H1 (cell line): ENCODE measurements around the gene ZNF524. TPM values are rescaled to one million over a fixed set of nuclear protein-coding genes. Genes with fewer than 3 reads are reported as not detected.

Source experiments
- CTCF ChIA-PET: fragments of 300-600 bp; sonication (Branson Sonifier 250); formaldehyde crosslinking; loops from one replicate; lab custom pipeline; 2021; ENCODE audit not compliant: partially characterized antibody; lab: Charles Lee
- POLR2A ChIA-PET: fragments of 300-600 bp; sonication (Branson Sonifier 250); formaldehyde crosslinking; loops from one replicate; lab custom pipeline; 2021; ENCODE audit warnings: inconsistent platforms; ENCODE audit not compliant: partially characterized antibody; lab: Charles Lee
- DNase-seq, 2 experiments: peaks; one replicate each; pipeline versions ENCODE4 v3.0.0 to v3.0.0-alpha.2; 2010 to 2022; ENCODE audit warnings: low spot score in 2 of 2, low read depth in 1 of 2, mixed read lengths in 1 of 2
- FAIRE-seq: peaks from 2 replicates; lab custom pipeline; 2011; peaks lifted over from hg19 to GRCh38; lab: Jason Lieb, UNC
- H2AFZ ChIP-seq: 2 replicates; pipeline ENCODE4 v1.8.1; 2012; ENCODE audit warnings: low read length, inconsistent platforms
- H2AK5ac ChIP-seq: 2 replicates; pipeline ENCODE4 v1.6.1; 2013; ENCODE audit warnings: low read depth, low read length
- H2BK120ac ChIP-seq: replicated peaks from 2 replicates; pipeline ENCODE3; 2013; ENCODE audit warnings: low read depth, low read length, inconsistent platforms
- H2BK12ac ChIP-seq: 2 replicates; pipeline ENCODE4 v1.6.1; 2013; ENCODE audit warnings: low read depth, low read length
- H2BK15ac ChIP-seq: 2 replicates; pipeline ENCODE4 v1.6.1; 2013; ENCODE audit warnings: low read length
- H2BK20ac ChIP-seq: 2 replicates; pipeline ENCODE4 v1.6.1; 2013; ENCODE audit warnings: low read length
- H2BK5ac ChIP-seq: 2 replicates; pipeline ENCODE4 v1.6.1; 2013; ENCODE audit warnings: low read depth, low read length
- H3K14ac ChIP-seq: 2 replicates; pipeline ENCODE4 v1.6.1; 2013; ENCODE audit warnings: inconsistent platforms; ENCODE audit not compliant: insufficient read length
- H3K18ac ChIP-seq: 2 replicates; pipeline ENCODE4 v1.6.1; 2013; ENCODE audit warnings: low read length; ENCODE audit errors: extremely low read depth
- H3K23ac ChIP-seq: 2 replicates; pipeline ENCODE4 v1.6.1; 2013; ENCODE audit warnings: inconsistent platforms; ENCODE audit not compliant: insufficient read length
- H3K23me2 ChIP-seq: 2 replicates; pipeline ENCODE4 v1.6.1; 2013; ENCODE audit warnings: low read depth, low read length
- H3K27ac ChIP-seq: 2 replicates; pipeline ENCODE4 v1.6.1; 2011; ENCODE audit warnings: low read depth, low read length, inconsistent platforms
- H3K27me3 ChIP-seq, 4 experiments: replicated peaks in 1 of 4; 1 replicate in 1 of 4; 2 replicates in 3 of 4; pipeline versions ENCODE4 v1.6.1 to v1.8.1; 2011 to 2013; ENCODE audit warnings: low read length in 3 of 4, mild to moderate bottlenecking in 3 of 4, inconsistent platforms in 2 of 4, mixed read lengths in 2 of 4, moderate library complexity in 1 of 4; ENCODE audit not compliant: control insufficient read depth in 3 of 4, insufficient read depth in 3 of 4; ENCODE audit errors: extremely low read depth in 1 of 4
- H3K36me3 ChIP-seq, 4 experiments: 2 replicates each; pipeline versions ENCODE4 v1.6.1 to v1.8.1; 2011 to 2013; ENCODE audit warnings: mild to moderate bottlenecking in 4 of 4, low read length in 3 of 4, moderate library complexity in 2 of 4, control low read depth in 1 of 4, inconsistent platforms in 1 of 4; ENCODE audit not compliant: insufficient read depth in 4 of 4, control insufficient read depth in 2 of 4
- H3K4ac ChIP-seq: replicated peaks from 2 replicates; pipeline ENCODE3; 2013; ENCODE audit warnings: low read length, low read depth, mixed read lengths, inconsistent platforms; ENCODE audit not compliant: insufficient read length
- H3K4me1 ChIP-seq, 4 experiments: replicated peaks in 1 of 4; 1 replicate in 1 of 4; 2 replicates in 3 of 4; pipeline versions ENCODE4 v1.6.1 to v1.8.1; 2011 to 2013; ENCODE audit warnings: low read length in 3 of 4, inconsistent platforms in 2 of 4, mixed read lengths in 1 of 4; ENCODE audit not compliant: insufficient read depth in 4 of 4, control insufficient read depth in 3 of 4
- H3K4me2 ChIP-seq, 2 experiments: 2 replicates each; pipeline versions ENCODE4 v1.6.1 to v1.8.1; 2011 to 2013; ENCODE audit warnings: low read depth in 2 of 2, low read length in 2 of 2, control low read depth in 1 of 2, inconsistent platforms in 1 of 2, mild to moderate bottlenecking in 1 of 2; ENCODE audit not compliant: insufficient read depth in 1 of 2
- H3K4me3 ChIP-seq, 4 experiments: fragments of 200-600, 300-600 bp in 1 of 4; sonication (generic), shearing (Covaris generic), sonication (Bioruptor Twin) in 1 of 4; 2 replicates each; pipeline versions ENCODE4 v1.5.1 to v1.8.1; 2011 to 2016; ENCODE audit warnings: low read length in 4 of 4, low read depth in 3 of 4, control low read depth in 2 of 4, inconsistent platforms in 2 of 4, mild to moderate bottlenecking in 2 of 4, mixed read lengths in 1 of 4, moderate library complexity in 1 of 4; ENCODE audit not compliant: insufficient read depth in 2 of 4; ENCODE audit errors: extremely low read depth in 1 of 4
- H3K56ac ChIP-seq: replicated peaks from 2 replicates; pipeline ENCODE3; 2013; ENCODE audit warnings: low read depth, mild to moderate bottlenecking, mixed read lengths, low read length, inconsistent platforms; ENCODE audit not compliant: insufficient read length
- H3K79me1 ChIP-seq: 2 replicates; pipeline ENCODE4 v1.6.1; 2013; ENCODE audit warnings: low read depth, low read length, control low read depth
- H3K79me2 ChIP-seq, 2 experiments: 2 replicates each; pipeline versions ENCODE4 v1.6.1 to v1.8.1; 2012 to 2013; ENCODE audit warnings: low read length in 2 of 2, mild to moderate bottlenecking in 2 of 2, inconsistent platforms in 1 of 2; ENCODE audit not compliant: insufficient read depth in 2 of 2, control insufficient read depth in 1 of 2
- H3K9ac ChIP-seq, 4 experiments: replicated peaks in 1 of 4; 1 replicate in 1 of 4; 2 replicates in 3 of 4; pipeline versions ENCODE4 v1.6.1 to v1.8.1; 2011 to 2013; ENCODE audit warnings: low read depth in 3 of 4, low read length in 3 of 4, control low read depth in 2 of 4, mild to moderate bottlenecking in 2 of 4, moderate library complexity in 2 of 4, inconsistent platforms in 1 of 4; ENCODE audit errors: extremely low read depth in 1 of 4
- H3K9me3 ChIP-seq, 2 experiments: 2 replicates each; pipeline versions ENCODE4 v1.6.1 to v1.8.1; 2012 to 2013; ENCODE audit warnings: mild to moderate bottlenecking in 2 of 2, moderate library complexity in 2 of 2, control low read depth in 1 of 2, inconsistent platforms in 1 of 2, low read depth in 1 of 2, low read length in 1 of 2, mixed read lengths in 1 of 2; ENCODE audit not compliant: insufficient read depth in 2 of 2
- H4K20me1 ChIP-seq, 2 experiments: replicated peaks in 1 of 2; 2 replicates each; pipeline versions ENCODE3 to v1.8.1; 2011 to 2013; ENCODE audit warnings: inconsistent platforms in 2 of 2, low read length in 2 of 2, mild to moderate bottlenecking in 1 of 2; ENCODE audit not compliant: insufficient read depth in 2 of 2, control insufficient read depth in 1 of 2
- H4K5ac ChIP-seq: 2 replicates; pipeline ENCODE4 v1.6.1; 2013; ENCODE audit warnings: low read length, low read depth, mixed read lengths, inconsistent platforms; ENCODE audit not compliant: insufficient read length
- H4K8ac ChIP-seq: 2 replicates; pipeline ENCODE4 v1.8.0; 2013; ENCODE audit warnings: mild to moderate bottlenecking, moderate library complexity, low read length, inconsistent platforms; ENCODE audit not compliant: insufficient read depth; ENCODE audit errors: extremely low read depth
- H4K91ac ChIP-seq: replicated peaks from 2 replicates; pipeline ENCODE3; 2013; ENCODE audit warnings: low read length, mixed read lengths, inconsistent platforms; ENCODE audit not compliant: insufficient read length
- CBX5 ChIP-seq: fragments of 300-800, 300-1000 bp; sonication (generic); IDR thresholded peaks from 2 replicates; pipeline ENCODE4 v1.7.1; 2016; ENCODE audit warnings: antibody characterized with exemption, low read length, low read depth
- CBX8 ChIP-seq: fragments of 300-800, 300-1000 bp; sonication (generic); IDR thresholded peaks from 2 replicates; pipeline ENCODE4 v1.7.1; 2016; ENCODE audit warnings: low read depth, low read length, borderline replicate concordance
- CTBP2 ChIP-seq: IDR thresholded peaks from 2 replicates; pipeline ENCODE4 v1.7.0; 2011; ENCODE audit warnings: borderline replicate concordance, mild to moderate bottlenecking, moderate library complexity, mixed read lengths, low read length; ENCODE audit not compliant: insufficient read depth, insufficient read length
- JUN ChIP-seq: IDR thresholded peaks from 2 replicates; pipeline ENCODE4 v1.6.1; 2011; ENCODE audit warnings: low read depth, mild to moderate bottlenecking, improper control_type of control experiment, low read length
- KDM1A ChIP-seq: fragments of 200-600, 300-600 bp; sonication (generic); IDR thresholded peaks from 2 replicates; pipeline ENCODE4 v1.7.1; 2016; ENCODE audit warnings: mild to moderate bottlenecking, low read length, borderline replicate concordance
- KDM4A ChIP-seq: IDR thresholded peaks from one replicate; pipeline ENCODE4 v1.7.1; 2012; ENCODE audit warnings: low read depth, mild to moderate bottlenecking, moderate library complexity, low read length, inconsistent platforms; ENCODE audit not compliant: severe bottlenecking
- KDM5A ChIP-seq: fragments of 200-600 bp; IDR thresholded peaks from 2 replicates; pipeline ENCODE4 v1.7.1; 2012; ENCODE audit warnings: mild to moderate bottlenecking, low read length, inconsistent platforms, mixed read lengths
- NANOG ChIP-seq: IDR thresholded peaks from 2 replicates; pipeline ENCODE4 v1.6.1; 2011; ENCODE audit warnings: low read length, low read depth, mild to moderate bottlenecking, inconsistent platforms; ENCODE audit not compliant: insufficient read depth, poor library complexity, severe bottlenecking
- PHF8 ChIP-seq: fragments of 200-600 bp; sonication (generic); conservative IDR thresholded peaks from 2 replicates; pipeline ENCODE4 v1.7.1; 2012; ENCODE audit warnings: low read depth, mild to moderate bottlenecking, inconsistent platforms, low read length, moderate library complexity
- RBBP5 ChIP-seq: IDR thresholded peaks from 2 replicates; pipeline ENCODE4 v1.7.1; 2012; ENCODE audit warnings: low read depth, mild to moderate bottlenecking, inconsistent platforms, low read length, moderate library complexity, borderline replicate concordance
- SRF ChIP-seq: IDR thresholded peaks from 2 replicates; pipeline ENCODE4 v1.6.1; 2011; ENCODE audit warnings: mild to moderate bottlenecking, low read depth, low read length, moderate library complexity
- WGBS, 2 experiments: shearing (Covaris generic) in 1 of 2; methylation state at CpG; one replicate each; pipeline versions ENCODE4 v1.1.6 to v1.1.7; 2013 to 2015; ENCODE audit warnings: low lambda C conversion rate in 2 of 2, mixed read lengths in 2 of 2, inconsistent platforms in 1 of 2, low coverage in 1 of 2, missing lambda C conversion rate in 1 of 2; ENCODE audit not compliant: insufficient replicate concordance in 2 of 2, insufficient coverage in 1 of 2, insufficient read length in 1 of 2; ENCODE audit errors: extremely low coverage in 1 of 2, missing lambda C conversion rate in 1 of 2; 5-methylcytosine and 5-hydroxymethylcytosine counted together
- polyA plus RNA-seq, 7 experiments: library from polyadenylated mRNA; depleted of rRNA in 3 of 7; stranded (reverse) in 5 of 7; unstranded in 2 of 7; fragments of >200 nt in 5 of 7; fragments of 200-250 nt in 2 of 7; gene quantifications; 1 replicate in 5 of 7; 2 replicates in 1 of 7; 4 replicates in 1 of 7; pipeline versions ENCODE4 v1.2.1 to v1.2.3, GENCODE V29; 2011 to 2013; ENCODE audit warnings: missing spikeins in 2 of 7, mixed read lengths in 2 of 7
- total RNA-seq: library from RNA; stranded (reverse); fragmentation: NEBNext Ultra II Directional; extraction: Animal tissue kit (Norgen Biotek cat#: 25700); gene quantifications from 2 replicates; pipeline ENCODE4 v1.2.1, GENCODE V29; 2021
- TF ChIP-seq, protein P1 (sequence below): IDR thresholded peaks from 2 replicates; pipeline ENCODE4 v1.6.1; 2012; ENCODE audit warnings: low read length, inconsistent platforms

Gene ZNF524
- total and polyA plus RNA-seq, 2 of the 8 experiments (the other 6 are each of a cell fraction or from before 2014, with no cell fraction given): 4.4 to 4.7 TPM

DNA sequence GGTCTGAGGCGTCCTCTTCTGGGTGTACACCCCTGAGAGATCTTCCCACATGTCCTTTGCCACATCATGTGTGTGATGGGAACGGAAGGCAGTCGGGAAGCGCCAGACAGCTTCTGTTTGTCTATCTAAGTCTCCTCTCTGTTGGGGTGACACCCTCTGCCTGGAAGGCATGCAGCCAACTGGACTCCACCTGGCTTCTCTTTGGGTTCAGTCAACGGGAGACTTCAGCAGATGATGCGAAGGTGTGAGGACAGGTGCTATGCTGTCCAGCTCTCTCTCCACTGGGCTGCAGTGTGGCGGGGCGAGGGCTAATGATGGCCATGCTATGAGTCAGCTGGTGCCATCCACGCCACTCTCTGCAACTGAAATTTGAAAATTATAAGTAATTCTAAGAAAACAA, 40.4 kb upstream of the ZNF524 start:
- Histone ChIP-seq H3K56ac (no peak overlapping the region), H3K79me2 (no peaks in the 10 kb centered on the region), H3K14ac (no peak overlapping the region), H3K27me3 (no peaks in the 10 kb centered on the region; a peak in 1 of 7 replicates), H4K5ac (no peak overlapping the region), H2BK120ac (no peak overlapping the region), H3K4ac (no peak overlapping the region), H3K18ac (no peak overlapping the region), H3K4me2 (no peak overlapping the region), H4K20me1 (no peaks in the 10 kb centered on the region), H2BK15ac (no peak overlapping the region), H2BK20ac (no peak overlapping the region), H3K27ac (no peak overlapping the region), H2AK5ac (no peak overlapping the region), H3K9me3 (no peaks in the 10 kb centered on the region), H3K79me1 (no peaks in the 10 kb centered on the region), H4K91ac (no peak overlapping the region), H3K36me3 (no peaks in the 10 kb centered on the region), H3K4me3 (no peak overlapping the region), H2BK5ac (no peak overlapping the region), H3K23ac (no peak overlapping the region), H3K4me1 (peaks cover 0 to 3% (median 0%) of the 10 kb centered on the region in 4 experiments; a peak in 2 of 7 replicates), H4K8ac (no peak overlapping the region), H2AFZ (no peak overlapping the region), H2BK12ac (peak overlapping the region; percentile 27; the same call in 1 of the 2 replicates), H3K9ac (no peak overlapping the region), H3K23me2 (no peaks in the 10 kb centered on the region)
- CTCF ChIA-PET: interaction anchor here (0.9 kb wide), 1 partner anchor 24 kb away, joined by 3 read pairs; no protein-coding TSS in a partner anchor
- DNase-seq: no peak
- POLR2A ChIA-PET: interaction anchor here (0.7 to 2.3 kb wide), 5 partner anchors 10 to 52 kb away, joined by 3 to 10 read pairs (median 4); partner anchors contain the start of gene ZNF579
- 88% methylated on average over 8 of the region's 9 CpGs; no CpG with 5 or more reads in 1 of the 2 experiments for WGBS, 2 experiments
- no peak for FAIRE-seq
- TF ChIP-seq NANOG (no peak), JUN (no peak), PHF8 (no peak), KDM1A (no peak), KDM5A (no peak), CTBP2 (no peak), CBX8 (no peak), RBBP5 (no peak), CBX5 (no peak), KDM4A (no peak), SRF (no peak)
- TF ChIP-seq, protein P1, sequence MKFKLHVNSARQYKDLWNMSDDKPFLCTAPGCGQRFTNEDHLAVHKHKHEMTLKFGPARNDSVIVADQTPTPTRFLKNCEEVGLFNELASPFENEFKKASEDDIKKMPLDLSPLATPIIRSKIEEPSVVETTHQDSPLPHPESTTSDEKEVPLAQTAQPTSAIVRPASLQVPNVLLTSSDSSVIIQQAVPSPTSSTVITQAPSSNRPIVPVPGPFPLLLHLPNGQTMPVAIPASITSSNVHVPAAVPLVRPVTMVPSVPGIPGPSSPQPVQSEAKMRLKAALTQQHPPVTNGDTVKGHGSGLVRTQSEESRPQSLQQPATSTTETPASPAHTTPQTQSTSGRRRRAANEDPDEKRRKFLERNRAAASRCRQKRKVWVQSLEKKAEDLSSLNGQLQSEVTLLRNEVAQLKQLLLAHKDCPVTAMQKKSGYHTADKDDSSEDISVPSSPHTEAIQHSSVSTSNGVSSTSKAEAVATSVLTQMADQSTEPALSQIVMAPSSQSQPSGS: no peak
